ENCODE results near the gene TKTL1.
"Not testable (repeated sequence)": the region's sequence is repeated elsewhere in the genome, so short reads cannot be mapped to it uniquely, and the experiment has no call there.

The TKTL1 gene

GRCh38 chrX:154295664-154296310, at the start of gene TKTL1:
TSS of gene TKTL1 (plus strand) at chrX:154295795. CDS start at chrX:154295860, 65 bp downstream.
- DNase-seq (ENCODE audit: low read depth), result no peak

GRCh38 chrX:154247377-154248045, 48.1 kb upstream of the TKTL1 start:
- DNase-seq (ENCODE audit: low read depth), result not testable (repeated sequence)

GRCh38 chrX:154248076-154248475, 47.5 kb upstream of the TKTL1 start:
- DNase-seq (ENCODE audit: low read depth), result not testable (repeated sequence)

- not testable (repeated sequence) for DNase-seq (ENCODE audit: low read depth)
These were observed 38.3 kb upstream of the TKTL1 start, which contains the start of gene OPN1MW3 for GRCh38 chrX:154257282-154257681. TSS of gene OPN1MW3 (plus strand) at chrX:154257582. CDS start at chrX:154257620, 38 bp downstream.

GRCh38 chrX:154258711-154259110, 36.9 kb upstream of the TKTL1 start:
- DNase-seq (ENCODE audit: low read depth), result not testable (repeated sequence)

- DNase-seq (ENCODE audit: low read depth), result not testable (repeated sequence)
These were observed 32.5 kb upstream of the TKTL1 start for GRCh38 chrX:154263072-154263471.

- not testable (repeated sequence) for DNase-seq (ENCODE audit: low read depth)
These were observed 26.4 kb upstream of the TKTL1 start for GRCh38 chrX:154269245-154269644.

- not testable (repeated sequence) for DNase-seq (ENCODE audit: low read depth)
These were observed 10.9 kb upstream of the TKTL1 start for GRCh38 chrX:154284489-154285338.

- DNase-seq (ENCODE audit: low read depth), result not testable (repeated sequence)
These were observed 9.2 kb upstream of the TKTL1 start for GRCh38 chrX:154286406-154286805.

GRCh38 chrX:154294791-154295574, 612 bp upstream of the TKTL1 start, which contains the start of gene TEX28:
TSS of gene TEX28 (minus strand) at chrX:154295124. CDS start at chrX:154292117, 3,007 bp downstream.
- no peak for DNase-seq (ENCODE audit: low read depth)

GRCh38 chrX:154296731-154297130, 1.1 kb downstream of the TKTL1 start:
- no peak for DNase-seq (ENCODE audit: low read depth)

GRCh38 chrX:154298312-154298711, 2.7 kb downstream of the TKTL1 start:
- DNase-seq (ENCODE audit: low read depth), result no peak

GRCh38 chrX:154300816-154301215, 5.2 kb downstream of the TKTL1 start:
- DNase-seq (ENCODE audit: low read depth), result no peak

GRCh38 chrX:154302998-154303397, 7.4 kb downstream of the TKTL1 start:
- not testable (repeated sequence) for DNase-seq (ENCODE audit: low read depth)

GRCh38 chrX:154303476-154303875, 7.9 kb downstream of the TKTL1 start:
- DNase-seq (ENCODE audit: low read depth), result no peak

GRCh38 chrX:154304846-154305245, 9.3 kb downstream of the TKTL1 start:
- DNase-seq (ENCODE audit: low read depth), result no peak

GRCh38 chrX:154305541-154306205, 10.1 kb downstream of the TKTL1 start:
- DNase-seq (ENCODE audit: low read depth), result no peak

GRCh38 chrX:154307202-154307601, 11.6 kb downstream of the TKTL1 start:
- DNase-seq (ENCODE audit: low read depth), result no peak

- no peak for DNase-seq (ENCODE audit: low read depth)
These were observed 12.7 kb downstream of the TKTL1 start for GRCh38 chrX:154308108-154308946.

Data from GM04503 (cell line).